GM10248 (cell line): ENCODE measurements around the gene GGACT.

ENCODE experiments used
- CTCF ChIA-PET: fragments of 300-600 bp; sonication (Branson Sonifier 250); formaldehyde crosslinking; extraction: SDS; loops from one replicate; lab custom pipeline; 2021; ENCODE audit warnings: antibody characterized with exemption; lab: Yijun Ruan, JAX
- POLR2A ChIA-PET: fragments of 350-650 bp; sonication (Branson Sonifier 250); formaldehyde crosslinking; extraction: SDS; loops from one replicate; lab custom pipeline; 2020; ENCODE audit warnings: antibody characterized with exemption; lab: Yijun Ruan, JAX
- DNase-seq: peaks from one replicate; pipeline ENCODE4 v3.0.0; 2012; ENCODE audit errors: extremely low spot score
- CTCF ChIP-seq: IDR thresholded peaks from 2 replicates; pipeline ENCODE4 v1.5.1; 2012; ENCODE audit warnings: mild to moderate bottlenecking, low read depth; ENCODE audit errors: extremely low read depth, missing control alignments, control extremely low read depth

The GGACT gene

DNA sequence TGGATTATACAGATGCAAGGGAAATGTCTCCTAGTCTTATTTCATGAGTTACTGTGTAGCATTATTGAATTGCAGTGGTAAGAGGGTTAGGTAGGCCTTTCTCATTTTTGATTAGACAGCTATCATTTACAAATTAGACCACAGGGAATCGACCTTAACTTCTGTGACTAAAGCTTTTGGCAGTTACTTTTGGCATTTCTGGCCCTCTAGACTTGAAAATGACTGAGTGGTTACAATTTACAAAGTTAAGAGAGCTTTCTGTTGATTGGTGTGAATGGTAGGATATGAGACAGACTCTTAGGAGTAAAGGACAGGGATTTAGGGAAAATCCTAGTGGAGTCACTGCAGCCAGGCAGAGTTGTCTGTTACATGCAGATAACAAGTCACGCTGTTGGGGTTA, 86.1 kb downstream of the GGACT start:
- no peak for TF ChIP-seq CTCF
- DNase-seq, result no peak
- POLR2A ChIA-PET, result no interaction called here
- CTCF ChIA-PET, result interaction anchor here (0.9 to 3.2 kb wide), 5 partner anchors 9 to 602 kb away, joined by 4 to 13 read pairs (median 5); no protein-coding TSS in a partner anchor

- CTCF ChIA-PET, result no interaction called here
- TF ChIP-seq CTCF, result no peak
- no peak for DNase-seq
- POLR2A ChIA-PET, result no interaction called here
These were observed 91.2 kb downstream of the GGACT start for GRCh38 chr13:100497389-100497788.

- DNase-seq, result no peak
- POLR2A ChIA-PET, result no interaction called here
- CTCF ChIA-PET, result interaction anchor here (1.0 kb wide), 1 partner anchor 595 kb away, joined by 3 read pairs; no protein-coding TSS in a partner anchor
- no peak for TF ChIP-seq CTCF
These were observed 93.1 kb downstream of the GGACT start for GRCh38 chr13:100495455-100495854.

DNA sequence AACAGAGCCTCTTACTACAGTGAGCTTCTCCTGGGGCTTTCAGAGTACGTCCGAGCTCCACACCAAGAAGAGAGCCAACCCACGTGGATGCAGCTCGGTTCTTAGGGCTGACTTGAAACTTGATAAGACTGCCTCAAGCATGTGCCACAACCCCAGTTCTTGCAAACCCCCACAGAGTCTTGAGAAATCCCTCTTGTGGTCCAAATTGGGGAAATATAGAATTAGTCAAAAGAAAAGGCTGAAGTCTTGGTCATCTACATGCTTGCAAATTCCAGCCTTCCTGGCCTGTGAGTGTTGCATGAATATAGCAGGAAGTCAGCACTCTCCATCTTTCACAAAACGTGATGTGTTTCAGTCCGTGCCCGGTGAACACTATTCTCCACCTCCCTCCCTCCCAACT, 95.2 kb downstream of the GGACT start:
- POLR2A ChIA-PET, result no interaction called here
- TF ChIP-seq CTCF, result no peak
- CTCF ChIA-PET, result interaction anchor here (1.3 to 1.5 kb wide), 3 partner anchors 8 to 21 kb away, joined by 4 to 5 read pairs (median 4); no protein-coding TSS in a partner anchor
- no peak for DNase-seq

DNA sequence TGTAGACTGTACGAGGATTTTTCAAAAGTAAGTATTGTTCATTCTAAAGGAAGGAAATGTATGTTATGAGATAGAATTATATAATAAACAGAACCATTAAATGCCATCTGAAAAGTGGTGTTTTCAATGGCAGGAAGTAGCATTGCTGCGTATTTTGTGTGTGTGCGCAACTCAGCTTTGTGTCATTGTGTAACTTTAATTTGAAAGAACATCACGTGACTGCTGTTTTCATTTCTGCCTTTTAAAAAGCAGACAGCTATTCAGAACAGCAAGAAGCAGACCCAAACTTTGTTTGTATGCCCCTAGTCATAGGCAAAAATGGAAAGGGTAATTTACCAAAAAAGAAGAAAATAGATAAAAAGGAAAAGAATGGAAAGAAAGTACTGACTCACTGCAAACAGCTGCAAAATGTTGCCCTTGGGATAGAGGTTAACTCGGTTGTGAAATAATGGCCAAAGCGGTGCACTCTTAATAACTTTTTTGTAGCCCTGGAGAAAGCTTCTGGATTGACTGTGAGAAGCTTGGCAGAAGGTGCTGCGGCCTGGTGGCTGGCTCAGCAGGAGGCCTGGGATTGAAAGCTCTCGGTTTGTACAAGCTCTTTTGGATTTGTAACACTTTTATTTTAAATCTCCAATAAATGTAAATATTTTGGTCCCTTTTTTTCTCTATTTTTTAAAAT, 97.3 kb downstream of the GGACT start:
- POLR2A ChIA-PET, result no interaction called here
- CTCF ChIA-PET, result interaction anchor here (1.0 to 1.7 kb wide), 2 partner anchors 9 to 11 kb away, joined by 3 to 6 read pairs; no protein-coding TSS in a partner anchor

GRCh38 chr13:100490692-100491091, 97.9 kb downstream of the GGACT start:
- POLR2A ChIA-PET, result no interaction called here
- CTCF ChIA-PET, result interaction anchor here (1.0 to 1.7 kb wide), 2 partner anchors 9 to 12 kb away, joined by 3 to 6 read pairs; no protein-coding TSS in a partner anchor
- DNase-seq, result no peak
- TF ChIP-seq CTCF, result no peak

More for the DNA sequence above, 97.3 kb downstream of the GGACT start:
- no peak for DNase-seq
- TF ChIP-seq CTCF, result no peak
